Measurements from ENCODE around the gene EXD3. TPM values are rescaled to one million over a fixed set of nuclear protein-coding genes. Genes with fewer than 3 reads are reported as not detected.

Gene EXD3
- total and polyA plus RNA-seq, 9 of the 15 experiments (the other 6 are each of a cell fraction or from before 2014, with no cell fraction given): 0.29 to 12.5 (median 3.9) TPM

DNA sequence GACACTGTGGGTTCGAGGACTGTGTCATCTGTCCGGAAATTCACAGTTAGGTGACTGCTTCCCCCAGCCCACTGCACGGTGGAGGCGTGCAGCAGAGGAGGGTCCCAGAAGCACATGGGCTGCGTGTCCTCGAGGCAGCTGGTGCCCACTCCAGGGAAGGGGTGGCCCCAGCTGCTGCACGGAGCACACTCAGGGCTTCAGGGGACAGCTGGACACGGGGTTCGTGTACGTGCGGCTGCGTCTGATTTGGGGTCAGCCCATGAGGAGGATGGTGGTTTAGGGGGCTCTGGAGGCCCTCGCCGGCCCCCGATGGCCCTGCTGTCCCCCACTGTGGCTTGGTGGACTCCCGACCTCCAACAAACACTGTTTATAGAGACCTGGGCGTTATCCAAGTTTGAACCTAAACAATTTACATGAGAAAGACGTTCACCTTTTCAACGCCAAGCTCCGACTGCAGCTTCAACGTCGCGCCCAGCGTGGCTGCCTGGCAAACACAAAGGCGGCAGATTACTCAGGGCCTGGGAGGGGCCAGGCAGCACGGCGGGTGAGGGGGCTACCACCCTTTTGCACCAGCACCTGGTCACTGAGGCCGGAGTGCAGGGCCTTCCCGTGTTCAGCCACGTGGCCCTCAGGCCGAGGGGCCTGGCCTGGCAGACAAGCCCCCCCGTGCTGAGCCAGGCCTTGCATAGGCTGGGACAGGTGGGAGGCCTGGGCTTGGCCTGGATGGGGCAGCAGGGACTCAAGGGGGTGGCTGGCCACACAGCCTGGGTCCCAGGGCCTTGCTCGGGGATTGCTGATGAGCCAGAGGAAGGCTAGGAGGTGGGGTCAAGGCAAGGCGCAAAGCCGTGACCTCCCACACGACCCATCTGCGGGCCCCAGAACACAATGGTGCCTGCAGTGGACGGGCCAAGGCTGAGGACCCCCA is 55.2 kb downstream of the EXD3 start:
- Histone ChIP-seq H3K9me1 (ENCODE audit: control insufficient read depth, insufficient read depth, low read length) (no peaks in the 10 kb centered on the region), H3K36me3 (ENCODE audit: control insufficient read depth, insufficient read depth, low read length) (no peaks in the 10 kb centered on the region), H3K9ac (ENCODE audit: insufficient read depth in 1 of 2, low read depth in 2 of 2, low read length in 2 of 2) (no peak overlapping the region), H3K27me3 (ENCODE audit: control insufficient read depth in 2 of 2, insufficient read depth in 2 of 2, low read length in 2 of 2) (peaks cover 0 to 11% of the 10 kb centered on the region in 2 experiments; a peak in 2 of 5 replicates), H3K4me2 (ENCODE audit: insufficient read depth, low read length) (no peak overlapping the region), H2AFZ (ENCODE audit: low read depth, low read length) (no peak overlapping the region), H3K9me3 (replicated peaks; ENCODE audit: control insufficient read depth, insufficient read depth, low read depth, low read length) (no peaks in the 10 kb centered on the region; the same call in 1 of the 2 replicates), H3K4me1 (replicated peaks in 1 of 2; ENCODE audit: control insufficient read depth in 2 of 2, insufficient read depth in 2 of 2, low read length in 2 of 2) (peaks cover 0 to 62% of the 10 kb centered on the region in 2 experiments; a peak in 3 of 5 replicates), H4K20me1 (replicated peaks; ENCODE audit: control insufficient read depth, insufficient read depth, low read length) (no peaks in the 10 kb centered on the region), H3K4me3 (no peak overlapping the region), H3K27ac (ENCODE audit: extremely low read depth, low read depth, low read length) (no peak overlapping the region), H3K79me2 (ENCODE audit: control insufficient read depth, insufficient read depth, low read length) (no peaks in the 10 kb centered on the region)
- WGBS (ENCODE audit: insufficient coverage, low coverage, missing lambda C conversion rate): 31% methylated on average over 32 of the region's 38 CpGs
- intact Hi-C loops (cut with micrococcal nuclease) (no loop called here), in situ Hi-C loops (cut with MboI) (no loop called here)
- CTCF ChIA-PET (ENCODE audit: low intra/inter-chr PET ratio): no interaction called here
- FAIRE-seq: no peak
- DNase-seq (ENCODE audit: extremely low read depth in 1 of 4, low spot score in 3 of 4): no peak
- ATAC-seq: no peak
- no TSS peak for BruUV-seq (replicated peaks)
- POLR2A ChIA-PET: no interaction called here
- TF ChIP-seq EZH2 (IDR thresholded peaks at IDR 0.05; ENCODE audit: borderline replicate concordance, low read depth, low read length) (no peak), JUN (IDR thresholded peaks at IDR 0.05; ENCODE audit: borderline replicate concordance, low read depth, low read length) (no peak), JUN (CRISPR knock-in tag; IDR thresholded peaks at IDR 0.05; ENCODE audit: borderline replicate concordance) (no peak), C11orf30 (IDR thresholded peaks at IDR 0.05; ENCODE audit: low read depth) (no peak), SIN3B (IDR thresholded peaks at IDR 0.05; ENCODE audit: low read depth) (no peak), HNRNPLL (IDR thresholded peaks at IDR 0.05; ENCODE audit: low read depth, low read length, poor library complexity, severe bottlenecking) (no peak), PHF8 (IDR thresholded peaks at IDR 0.05; ENCODE audit: borderline replicate concordance, low read length) (no peak), ELF2 (CRISPR knock-in tag; IDR thresholded peaks at IDR 0.05) (no peak), ZC3H4 (CRISPR knock-in tag; IDR thresholded peaks at IDR 0.05; ENCODE audit: borderline replicate concordance) (no peak), YY1 (IDR thresholded peaks at IDR 0.05; ENCODE audit: borderline replicate concordance in 1 of 3, control insufficient read depth in 1 of 3, extremely low read depth in 1 of 3, insufficient read depth in 3 of 3, insufficient read length in 1 of 3, insufficient replicate concordance in 2 of 3, low read depth in 1 of 3, low read length in 2 of 3) (no peak), RAD51 (IDR thresholded peaks at IDR 0.05; ENCODE audit: borderline replicate concordance, low read depth) (no peak), TAF15 (IDR thresholded peaks at IDR 0.05; ENCODE audit: low read depth, low read length) (no peak), FOXP4 (CRISPR knock-in tag; IDR thresholded peaks at IDR 0.05; ENCODE audit: borderline replicate concordance) (no peak), ZNF263 (CRISPR knock-in tag; IDR thresholded peaks at IDR 0.05; ENCODE audit: borderline replicate concordance) (no peak), HDAC3 (IDR thresholded peaks at IDR 0.05; ENCODE audit: borderline replicate concordance, partially characterized antibody) (no peak), FOS (IDR thresholded peaks at IDR 0.05; ENCODE audit: extremely low read depth, insufficient read length) (no peak)
- TF ChIP-seq, protein P1, sequence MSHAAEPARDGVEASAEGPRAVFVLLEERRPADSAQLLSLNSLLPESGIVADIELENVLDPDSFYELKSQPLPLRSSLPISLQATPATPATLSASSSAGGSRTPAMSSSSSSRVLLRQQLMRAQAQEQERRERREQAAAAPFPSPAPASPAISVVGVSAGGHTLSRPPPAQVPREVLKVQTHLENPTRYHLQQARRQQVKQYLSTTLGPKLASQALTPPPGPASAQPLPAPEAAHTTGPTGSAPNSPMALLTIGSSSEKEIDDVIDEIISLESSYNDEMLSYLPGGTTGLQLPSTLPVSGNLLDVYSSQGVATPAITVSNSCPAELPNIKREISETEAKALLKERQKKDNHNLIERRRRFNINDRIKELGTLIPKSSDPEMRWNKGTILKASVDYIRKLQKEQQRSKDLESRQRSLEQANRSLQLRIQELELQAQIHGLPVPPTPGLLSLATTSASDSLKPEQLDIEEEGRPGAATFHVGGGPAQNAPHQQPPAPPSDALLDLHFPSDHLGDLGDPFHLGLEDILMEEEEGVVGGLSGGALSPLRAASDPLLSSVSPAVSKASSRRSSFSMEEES (CRISPR knock-in tag; IDR thresholded peaks at IDR 0.05): no peak
